ENCODE results near the gene UGGT1.
"Not testable (repeated sequence)": the region's sequence is repeated elsewhere in the genome, so short reads cannot be mapped to it uniquely, and the experiment has no call there.

The UGGT1 gene

GRCh38 chr2:128170776-128171175 is 79.8 kb downstream of the UGGT1 start:
- DNase-seq (ENCODE audit: low read depth in 3 of 3, low spot score in 1 of 3): no peak

GRCh38 chr2:128172191-128172590 is 81.2 kb downstream of the UGGT1 start:
- no peak for DNase-seq (ENCODE audit: low read depth in 3 of 3, low spot score in 1 of 3)

GRCh38 chr2:128174067-128174466 is 83.1 kb downstream of the UGGT1 start:
- not testable (repeated sequence) for DNase-seq (ENCODE audit: low read depth in 3 of 3, low spot score in 1 of 3)

GRCh38 chr2:128177315-128177714 is 86.3 kb downstream of the UGGT1 start:
- DNase-seq (ENCODE audit: low read depth in 3 of 3, low spot score in 1 of 3): no peak

GRCh38 chr2:128178149-128178649 is 87.2 kb downstream of the UGGT1 start:
- DNase-seq (ENCODE audit: low read depth in 3 of 3, low spot score in 1 of 3): no peak

GRCh38 chr2:128178650-128179460 is 87.9 kb downstream of the UGGT1 start:
- no peak for DNase-seq (ENCODE audit: low read depth in 3 of 3, low spot score in 1 of 3)

- DNase-seq (ENCODE audit: low read depth in 3 of 3, low spot score in 1 of 3): no peak
Measured at GRCh38 chr2:128179461-128179755, 88.4 kb downstream of the UGGT1 start.

- DNase-seq (ENCODE audit: low read depth in 3 of 3, low spot score in 1 of 3): no peak
Measured at GRCh38 chr2:128180031-128180430, 89.0 kb downstream of the UGGT1 start.

- no peak for DNase-seq (ENCODE audit: low read depth in 3 of 3, low spot score in 1 of 3)
Measured at GRCh38 chr2:128185576-128185975, 94.6 kb downstream of the UGGT1 start.

GRCh38 chr2:128187032-128187654 is 96.1 kb downstream of the UGGT1 start:
- DNase-seq (ENCODE audit: low read depth in 3 of 3, low spot score in 1 of 3): no peak

- DNase-seq (ENCODE audit: low read depth in 3 of 3, low spot score in 1 of 3): no peak
Measured at GRCh38 chr2:128195435-128195984, 104.5 kb downstream of the UGGT1 start.

GRCh38 chr2:128196026-128196425 is 105.0 kb downstream of the UGGT1 start:
- DNase-seq (ENCODE audit: low read depth in 3 of 3, low spot score in 1 of 3): no peak

GRCh38 chr2:128196471-128196931 is 105.5 kb downstream of the UGGT1 start:
- DNase-seq (ENCODE audit: low read depth in 3 of 3, low spot score in 1 of 3): no peak

- DNase-seq (ENCODE audit: low read depth in 3 of 3, low spot score in 1 of 3): no peak
Measured at GRCh38 chr2:128197059-128197458, 106.1 kb downstream of the UGGT1 start.

GRCh38 chr2:128198656-128199055 is 107.7 kb downstream of the UGGT1 start:
- no peak for DNase-seq (ENCODE audit: low read depth in 3 of 3, low spot score in 1 of 3)

GRCh38 chr2:128199141-128199540 is 108.1 kb downstream of the UGGT1 start:
- no peak for DNase-seq (ENCODE audit: low read depth in 3 of 3, low spot score in 1 of 3)

GRCh38 chr2:128202791-128203190 is 111.8 kb downstream of the UGGT1 start:
- no peak for DNase-seq (ENCODE audit: low read depth in 3 of 3, low spot score in 1 of 3)

GRCh38 chr2:128206245-128206644 is 115.2 kb downstream of the UGGT1 start:
- no peak for DNase-seq (ENCODE audit: low read depth in 3 of 3, low spot score in 1 of 3)

- DNase-seq (ENCODE audit: low read depth in 3 of 3, low spot score in 1 of 3): no peak
Measured at GRCh38 chr2:128208023-128208422, 117.0 kb downstream of the UGGT1 start.

GRCh38 chr2:128208631-128209324 is 117.8 kb downstream of the UGGT1 start:
- not testable (repeated sequence) for DNase-seq (ENCODE audit: low read depth in 3 of 3, low spot score in 1 of 3)

- DNase-seq (ENCODE audit: low read depth in 3 of 3, low spot score in 1 of 3): no peak
Measured at GRCh38 chr2:128214251-128214650, 123.3 kb downstream of the UGGT1 start.
